ENCODE data around the gene GTF2H1.

DNA sequence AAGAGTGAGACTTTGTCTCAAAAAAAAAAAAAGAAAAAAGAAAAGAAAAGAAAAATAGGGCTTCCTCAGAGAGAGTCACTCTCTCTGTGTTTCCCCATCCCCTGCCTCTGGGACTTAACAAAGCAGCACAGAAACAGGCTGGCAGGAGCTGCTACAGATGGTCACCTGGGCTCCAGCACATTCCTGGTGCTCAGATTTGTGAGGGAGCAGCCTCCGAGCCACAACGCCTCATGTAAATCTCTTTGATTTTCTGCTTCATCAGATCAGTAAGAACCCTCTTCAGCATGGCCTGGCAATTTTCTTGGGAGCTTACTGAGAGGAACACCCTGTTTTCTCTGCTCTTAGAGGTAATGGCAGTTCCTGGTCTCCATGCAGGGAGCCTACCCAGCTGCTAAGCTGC lies 56.8 kb downstream of the GTF2H1 start:
- TF ChIP-seq, protein P1, sequence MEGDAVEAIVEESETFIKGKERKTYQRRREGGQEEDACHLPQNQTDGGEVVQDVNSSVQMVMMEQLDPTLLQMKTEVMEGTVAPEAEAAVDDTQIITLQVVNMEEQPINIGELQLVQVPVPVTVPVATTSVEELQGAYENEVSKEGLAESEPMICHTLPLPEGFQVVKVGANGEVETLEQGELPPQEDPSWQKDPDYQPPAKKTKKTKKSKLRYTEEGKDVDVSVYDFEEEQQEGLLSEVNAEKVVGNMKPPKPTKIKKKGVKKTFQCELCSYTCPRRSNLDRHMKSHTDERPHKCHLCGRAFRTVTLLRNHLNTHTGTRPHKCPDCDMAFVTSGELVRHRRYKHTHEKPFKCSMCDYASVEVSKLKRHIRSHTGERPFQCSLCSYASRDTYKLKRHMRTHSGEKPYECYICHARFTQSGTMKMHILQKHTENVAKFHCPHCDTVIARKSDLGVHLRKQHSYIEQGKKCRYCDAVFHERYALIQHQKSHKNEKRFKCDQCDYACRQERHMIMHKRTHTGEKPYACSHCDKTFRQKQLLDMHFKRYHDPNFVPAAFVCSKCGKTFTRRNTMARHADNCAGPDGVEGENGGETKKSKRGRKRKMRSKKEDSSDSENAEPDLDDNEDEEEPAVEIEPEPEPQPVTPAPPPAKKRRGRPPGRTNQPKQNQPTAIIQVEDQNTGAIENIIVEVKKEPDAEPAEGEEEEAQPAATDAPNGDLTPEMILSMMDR (IDR thresholded peaks at IDR 0.05): no peak
- TF ChIP-seq POLR2AphosphoS5 (IDR thresholded peaks at IDR 0.05): no peak
- TF ChIP-seq POLR2A (IDR thresholded peaks at IDR 0.05): no peak
